ENCODE results near the gene LYRM4.
"Not testable (repeated sequence)": the region's sequence is repeated elsewhere in the genome, so short reads cannot be mapped to it uniquely, and the experiment has no call there.

The LYRM4 gene

GRCh38 chr6:5081182-5081581 lies 179.6 kb downstream of the LYRM4 start:
- DNase-seq (ENCODE audit: low spot score), result no peak

- DNase-seq (ENCODE audit: low spot score), result no peak
Measured at GRCh38 chr6:5080574-5080973, 180.2 kb downstream of the LYRM4 start.

- no peak for DNase-seq (ENCODE audit: low spot score)
Measured at GRCh38 chr6:5079692-5080091, 181.1 kb downstream of the LYRM4 start.

GRCh38 chr6:5078121-5078669 lies 182.6 kb downstream of the LYRM4 start:
- DNase-seq (ENCODE audit: low spot score), result no peak

- DNase-seq (ENCODE audit: low spot score), result no peak
Measured at GRCh38 chr6:5076931-5077330, 183.8 kb downstream of the LYRM4 start.

GRCh38 chr6:5073992-5074391 lies 186.8 kb downstream of the LYRM4 start:
- DNase-seq (ENCODE audit: low spot score), result no peak

GRCh38 chr6:5072440-5072839 lies 188.3 kb downstream of the LYRM4 start:
- no peak for DNase-seq (ENCODE audit: low spot score)

- DNase-seq (ENCODE audit: low spot score), result no peak
Measured at GRCh38 chr6:5071216-5071615, 189.5 kb downstream of the LYRM4 start.

GRCh38 chr6:5068153-5068751 lies 192.5 kb downstream of the LYRM4 start:
- DNase-seq (ENCODE audit: low spot score), result no peak

GRCh38 chr6:5067305-5067704 lies 193.4 kb downstream of the LYRM4 start:
- no peak for DNase-seq (ENCODE audit: low spot score)

- DNase-seq (ENCODE audit: low spot score), result no peak
Measured at GRCh38 chr6:5066456-5067093, 194.2 kb downstream of the LYRM4 start.

- DNase-seq (ENCODE audit: low spot score), result no peak
Measured at GRCh38 chr6:5063617-5064016, 197.1 kb downstream of the LYRM4 start.

- no peak for DNase-seq (ENCODE audit: low spot score)
Measured at GRCh38 chr6:5061152-5061551, 199.6 kb downstream of the LYRM4 start.

GRCh38 chr6:5060439-5060838 lies 200.3 kb downstream of the LYRM4 start:
- not testable (repeated sequence) for DNase-seq (ENCODE audit: low spot score)

- no peak for DNase-seq (ENCODE audit: low spot score)
Measured at GRCh38 chr6:5059036-5059896, 201.5 kb downstream of the LYRM4 start.

Measured in COLO829 (cell line).